ENCODE data around the gene RNF214.
"Not testable (repeated sequence)": the region's sequence is repeated elsewhere in the genome, so short reads cannot be mapped to it uniquely, and the experiment has no call there.

The RNF214 gene

GRCh38 chr11:117232911-117233409 lies 489 bp downstream of the RNF214 start:
- peak; percentile 37 for DNase-seq

- no peak for DNase-seq
Observed at GRCh38 chr11:117238221-117238620, 5.8 kb downstream of the RNF214 start.

GRCh38 chr11:117239295-117239694 lies 6.8 kb downstream of the RNF214 start:
- no peak for DNase-seq

GRCh38 chr11:117248341-117248740 lies 15.9 kb downstream of the RNF214 start:
- no peak for DNase-seq

- DNase-seq, result no peak
Observed at GRCh38 chr11:117249571-117249970, 17.1 kb downstream of the RNF214 start.

GRCh38 chr11:117251506-117251905 lies 19.0 kb downstream of the RNF214 start:
- DNase-seq, result no peak

GRCh38 chr11:117255966-117256365 lies 23.5 kb downstream of the RNF214 start:
- no peak for DNase-seq

GRCh38 chr11:117256573-117256972 lies 24.1 kb downstream of the RNF214 start:
- DNase-seq, result no peak

GRCh38 chr11:117258576-117258975 lies 26.1 kb downstream of the RNF214 start:
- DNase-seq, result no peak

- DNase-seq, result no peak
Observed at GRCh38 chr11:117259417-117259816, 26.9 kb downstream of the RNF214 start.

GRCh38 chr11:117264624-117265323 lies 32.3 kb downstream of the RNF214 start:
- not testable (repeated sequence) for DNase-seq

GRCh38 chr11:117265745-117266144 lies 33.3 kb downstream of the RNF214 start:
- no peak for DNase-seq

- no peak for DNase-seq
Observed at GRCh38 chr11:117269856-117270255, 37.4 kb downstream of the RNF214 start.

GRCh38 chr11:117271208-117271607 lies 38.7 kb downstream of the RNF214 start:
- DNase-seq, result no peak

GRCh38 chr11:117272175-117272574 lies 39.7 kb downstream of the RNF214 start:
- not testable (repeated sequence) for DNase-seq

GRCh38 chr11:117273550-117274289 lies 41.2 kb downstream of the RNF214 start:
- no peak for DNase-seq

GRCh38 chr11:117278347-117278746 lies 45.9 kb downstream of the RNF214 start:
- DNase-seq, result no peak

GRCh38 chr11:117279711-117280376 lies 47.4 kb downstream of the RNF214 start:
- no peak for DNase-seq

- DNase-seq, result no peak
Observed at GRCh38 chr11:117281159-117281558, 48.7 kb downstream of the RNF214 start.

- no peak for DNase-seq
Observed at GRCh38 chr11:117281869-117282268, 49.4 kb downstream of the RNF214 start.

GRCh38 chr11:117282956-117283355 lies 50.5 kb downstream of the RNF214 start:
- no peak for DNase-seq

GRCh38 chr11:117284053-117284452 lies 51.6 kb downstream of the RNF214 start:
- DNase-seq, result no peak

- no peak for DNase-seq
Observed at GRCh38 chr11:117286588-117286987, 54.1 kb downstream of the RNF214 start.

GRCh38 chr11:117287668-117288067 lies 55.2 kb downstream of the RNF214 start:
- no peak for DNase-seq

Measured in stimulated activated CD8-positive, alpha-beta memory T cell treated with anti-CD3 and anti-CD28 coated beads, Interleukin-4, amount 100 ng/mL, for 48 hours (primary cell).